ENCODE results near the gene ERBB2.

ERBB2 gene

GRCh38 chr17:39738983-39739884, 39.4 kb downstream of the ERBB2 start:
- H3K27ac ChIP-seq (ENCODE audit: insufficient read depth in 1 of 2, low read depth in 1 of 2, low read length in 2 of 2, poor library complexity in 1 of 2, severe bottlenecking in 2 of 2) = no peak overlapping the region
- no peaks in the 10 kb centered on the region for H3K36me3 ChIP-seq (ENCODE audit: control insufficient read depth in 4 of 4, insufficient read depth in 4 of 4, low read length in 3 of 4)
- DNase-seq = no peak
- H3K9me3 ChIP-seq (ENCODE audit: control extremely low read depth in 1 of 5, control insufficient read depth in 4 of 5, insufficient read depth in 2 of 5, low read depth in 1 of 5, low read length in 4 of 5) = no peaks in the 10 kb centered on the region
- peaks cover 0 to 80% (median 48%) of the 10 kb centered on the region in 5 experiments for H3K27me3 ChIP-seq (replicated peaks in 2 of 5; ENCODE audit: control insufficient read depth in 4 of 5, insufficient read depth in 5 of 5, low read length in 4 of 5)
- 3% methylated on average over 23 of the region's 32 CpGs for WGBS (ENCODE audit: insufficient coverage)
- H3K4me1 ChIP-seq (ENCODE audit: control extremely low read depth in 1 of 4, control insufficient read depth in 4 of 4, insufficient read depth in 4 of 4, low read length in 3 of 4) = peaks cover 0 to 25% (median 10%) of the 10 kb centered on the region in 4 experiments
- POLR2A ChIA-PET = no interaction called here
- CTCF ChIA-PET = no interaction called here
- peak overlapping the region in 2 of 7 experiments; percentile 23 to 55 for H3K4me3 ChIP-seq (ENCODE audit: control insufficient read depth in 1 of 7, extremely low read depth in 1 of 7, insufficient read depth in 4 of 7, low read depth in 2 of 7, low read length in 6 of 7)

GRCh38 chr17:39739885-39740356, 40.1 kb downstream of the ERBB2 start:
- H3K9me3 ChIP-seq (ENCODE audit: control extremely low read depth in 1 of 5, control insufficient read depth in 4 of 5, insufficient read depth in 2 of 5, low read depth in 1 of 5, low read length in 4 of 5) = no peaks in the 10 kb centered on the region
- H3K27ac ChIP-seq (ENCODE audit: insufficient read depth in 1 of 2, low read depth in 1 of 2, low read length in 2 of 2, poor library complexity in 1 of 2, severe bottlenecking in 2 of 2) = no peak overlapping the region
- POLR2A ChIA-PET = no interaction called here
- peaks cover 0 to 25% (median 10%) of the 10 kb centered on the region in 4 experiments for H3K4me1 ChIP-seq (ENCODE audit: control extremely low read depth in 1 of 4, control insufficient read depth in 4 of 4, insufficient read depth in 4 of 4, low read length in 3 of 4)
- peaks cover 0 to 83% (median 48%) of the 10 kb centered on the region in 5 experiments for H3K27me3 ChIP-seq (replicated peaks in 2 of 5; ENCODE audit: control insufficient read depth in 4 of 5, insufficient read depth in 5 of 5, low read length in 4 of 5)
- 45% methylated on average over 5 of the region's 9 CpGs for WGBS (ENCODE audit: insufficient coverage)
- no peaks in the 10 kb centered on the region for H3K36me3 ChIP-seq (ENCODE audit: control insufficient read depth in 4 of 4, insufficient read depth in 4 of 4, low read length in 3 of 4)
- no peak for DNase-seq
- H3K4me3 ChIP-seq (ENCODE audit: control insufficient read depth in 1 of 7, extremely low read depth in 1 of 7, insufficient read depth in 4 of 7, low read depth in 2 of 7, low read length in 6 of 7) = no peak overlapping the region
- CTCF ChIA-PET = no interaction called here

- Histone ChIP-seq H3K4me3 (ENCODE audit: control insufficient read depth in 1 of 7, extremely low read depth in 1 of 7, insufficient read depth in 4 of 7, low read depth in 2 of 7, low read length in 6 of 7) (no peak overlapping the region), H3K9me3 (ENCODE audit: control extremely low read depth in 1 of 5, control insufficient read depth in 4 of 5, insufficient read depth in 2 of 5, low read depth in 1 of 5, low read length in 4 of 5) (no peaks in the 10 kb centered on the region), H3K36me3 (ENCODE audit: control insufficient read depth in 4 of 4, insufficient read depth in 4 of 4, low read length in 3 of 4) (no peaks in the 10 kb centered on the region), H3K4me1 (ENCODE audit: control extremely low read depth in 1 of 4, control insufficient read depth in 4 of 4, insufficient read depth in 4 of 4, low read length in 3 of 4) (peaks cover 0 to 25% (median 10%) of the 10 kb centered on the region in 4 experiments), H3K27ac (ENCODE audit: insufficient read depth in 1 of 2, low read depth in 1 of 2, low read length in 2 of 2, poor library complexity in 1 of 2, severe bottlenecking in 2 of 2) (no peak overlapping the region), H3K27me3 (replicated peaks in 2 of 5; ENCODE audit: control insufficient read depth in 4 of 5, insufficient read depth in 5 of 5, low read length in 4 of 5) (peaks cover 0 to 80% (median 48%) of the 10 kb centered on the region in 5 experiments)
- ChIA-PET CTCF (no interaction called here), POLR2A (no interaction called here)
- no peak for DNase-seq
- WGBS (ENCODE audit: insufficient coverage) = 62% methylated on average over 8 of the region's 16 CpGs
Measured at GRCh38 chr17:39740357-39741111, 40.7 kb downstream of the ERBB2 start.

- ChIA-PET POLR2A (no interaction called here), CTCF (no interaction called here)
- no peak overlapping the region for H3K27ac ChIP-seq (ENCODE audit: insufficient read depth in 1 of 2, low read depth in 1 of 2, low read length in 2 of 2, poor library complexity in 1 of 2, severe bottlenecking in 2 of 2)
- no peak overlapping the region for H3K4me3 ChIP-seq (ENCODE audit: control insufficient read depth in 1 of 7, extremely low read depth in 1 of 7, insufficient read depth in 4 of 7, low read depth in 2 of 7, low read length in 6 of 7)
- no peaks in the 10 kb centered on the region for H3K9me3 ChIP-seq (ENCODE audit: control extremely low read depth in 1 of 5, control insufficient read depth in 4 of 5, insufficient read depth in 2 of 5, low read depth in 1 of 5, low read length in 4 of 5)
- no peaks in the 10 kb centered on the region for H3K36me3 ChIP-seq (ENCODE audit: control insufficient read depth in 4 of 4, insufficient read depth in 4 of 4, low read length in 3 of 4)
- peaks cover 0 to 62% (median 38%) of the 10 kb centered on the region in 5 experiments for H3K27me3 ChIP-seq (replicated peaks in 2 of 5; ENCODE audit: control insufficient read depth in 4 of 5, insufficient read depth in 5 of 5, low read length in 4 of 5)
- DNase-seq = no peak
- 93% methylated on average over 15 of the region's 18 CpGs for WGBS (ENCODE audit: insufficient coverage)
- peaks cover 0 to 25% (median 10%) of the 10 kb centered on the region in 4 experiments for H3K4me1 ChIP-seq (ENCODE audit: control extremely low read depth in 1 of 4, control insufficient read depth in 4 of 4, insufficient read depth in 4 of 4, low read length in 3 of 4)
Measured at GRCh38 chr17:39742126-39742855, 42.4 kb downstream of the ERBB2 start.

GRCh38 chr17:39742856-39743436, 43.1 kb downstream of the ERBB2 start:
- POLR2A ChIA-PET = no interaction called here

GRCh38 chr17:39744075-39744835, 44.4 kb downstream of the ERBB2 start:
- POLR2A ChIA-PET = no interaction called here
- no peaks in the 10 kb centered on the region for H3K9me3 ChIP-seq (ENCODE audit: control extremely low read depth in 1 of 5, control insufficient read depth in 4 of 5, insufficient read depth in 2 of 5, low read depth in 1 of 5, low read length in 4 of 5)
- peaks cover 0 to 8% (median 3%) of the 10 kb centered on the region in 4 experiments for H3K4me1 ChIP-seq (ENCODE audit: control extremely low read depth in 1 of 4, control insufficient read depth in 4 of 4, insufficient read depth in 4 of 4, low read length in 3 of 4)
- WGBS (ENCODE audit: insufficient coverage) = 83% methylated on average over 16 of the region's 16 CpGs
- CTCF ChIA-PET = interaction anchor here (0.9 to 2.3 kb wide), 4 partner anchors 9 to 125 kb away, joined by 3 to 9 read pairs (median 5); no protein-coding TSS in a partner anchor
- H3K4me3 ChIP-seq (ENCODE audit: control insufficient read depth in 1 of 7, extremely low read depth in 1 of 7, insufficient read depth in 4 of 7, low read depth in 2 of 7, low read length in 6 of 7) = no peak overlapping the region
- H3K27me3 ChIP-seq (replicated peaks in 2 of 5; ENCODE audit: control insufficient read depth in 4 of 5, insufficient read depth in 5 of 5, low read length in 4 of 5) = peaks cover 0 to 44% (median 33%) of the 10 kb centered on the region in 5 experiments
- no peak overlapping the region for H3K27ac ChIP-seq (ENCODE audit: insufficient read depth in 1 of 2, low read depth in 1 of 2, low read length in 2 of 2, poor library complexity in 1 of 2, severe bottlenecking in 2 of 2)
- DNase-seq = no peak
- H3K36me3 ChIP-seq (ENCODE audit: control insufficient read depth in 4 of 4, insufficient read depth in 4 of 4, low read length in 3 of 4) = no peaks in the 10 kb centered on the region

More at GRCh38 chr17:39742856-39743436, 43.1 kb downstream of the ERBB2 start:
- Histone ChIP-seq H3K9me3 (ENCODE audit: control extremely low read depth in 1 of 5, control insufficient read depth in 4 of 5, insufficient read depth in 2 of 5, low read depth in 1 of 5, low read length in 4 of 5) (no peaks in the 10 kb centered on the region), H3K27ac (ENCODE audit: insufficient read depth in 1 of 2, low read depth in 1 of 2, low read length in 2 of 2, poor library complexity in 1 of 2, severe bottlenecking in 2 of 2) (no peak overlapping the region), H3K4me1 (ENCODE audit: control extremely low read depth in 1 of 4, control insufficient read depth in 4 of 4, insufficient read depth in 4 of 4, low read length in 3 of 4) (peaks cover 0 to 21% (median 8%) of the 10 kb centered on the region in 4 experiments), H3K4me3 (ENCODE audit: control insufficient read depth in 1 of 7, extremely low read depth in 1 of 7, insufficient read depth in 4 of 7, low read depth in 2 of 7, low read length in 6 of 7) (no peak overlapping the region), H3K27me3 (replicated peaks in 2 of 5; ENCODE audit: control insufficient read depth in 4 of 5, insufficient read depth in 5 of 5, low read length in 4 of 5) (peaks cover 0 to 56% (median 34%) of the 10 kb centered on the region in 5 experiments), H3K36me3 (ENCODE audit: control insufficient read depth in 4 of 4, insufficient read depth in 4 of 4, low read length in 3 of 4) (no peaks in the 10 kb centered on the region)
- CTCF ChIA-PET = interaction anchor here (1.0 kb wide), 1 partner anchor 12 kb away, joined by 3 read pairs; no protein-coding TSS in a partner anchor
- DNase-seq = no peak
- WGBS (ENCODE audit: insufficient coverage) = 95% methylated on average over 20 of the region's 21 CpGs

Data from common myeloid progenitor, CD34-positive (primary cell).